Eye (tissue), 1 donor: ENCODE results near the gene NSF.
A peak's percentile ranks its signal among the peaks of the same experiment; 100 is the strongest.
"Not testable (repeated sequence)": the region's sequence is repeated elsewhere in the genome, so short reads cannot be mapped to it uniquely, and the experiment has no call there.

Experiments used
- DNase-seq: peaks from one replicate; pipeline ENCODE4 v3.0.0-alpha.2; 2015

NSF gene

GRCh38 chr17:46722662-46723285 lies 132.3 kb downstream of the NSF start:
- no peak for DNase-seq

- DNase-seq = no peak
These were observed 135.7 kb downstream of the NSF start for GRCh38 chr17:46726206-46726605.

- DNase-seq = peak; percentile 4
These were observed 137.3 kb downstream of the NSF start for GRCh38 chr17:46727572-46728348.

GRCh38 chr17:46730026-46730425 lies 139.6 kb downstream of the NSF start:
- no peak for DNase-seq

- no peak for DNase-seq
These were observed 140.2 kb downstream of the NSF start for GRCh38 chr17:46730679-46731078.

GRCh38 chr17:46732160-46732559 lies 141.7 kb downstream of the NSF start:
- DNase-seq = peak; percentile 48

- peak; percentile 80 for DNase-seq
These were observed 142.4 kb downstream of the NSF start for GRCh38 chr17:46732754-46733398.

- DNase-seq = no peak
These were observed 143.5 kb downstream of the NSF start for GRCh38 chr17:46733837-46734475.

GRCh38 chr17:46736100-46736499 lies 145.6 kb downstream of the NSF start:
- no peak for DNase-seq

- no peak for DNase-seq
These were observed 146.9 kb downstream of the NSF start for GRCh38 chr17:46737326-46737725.

- DNase-seq = no peak
These were observed 148.1 kb downstream of the NSF start for GRCh38 chr17:46738544-46738943.

GRCh38 chr17:46739982-46740381 lies 149.5 kb downstream of the NSF start:
- no peak for DNase-seq

- no peak for DNase-seq
These were observed 150.8 kb downstream of the NSF start for GRCh38 chr17:46741122-46741730.

GRCh38 chr17:46742565-46743270 lies 152.2 kb downstream of the NSF start:
- no peak for DNase-seq

GRCh38 chr17:46744441-46744840 lies 154.0 kb downstream of the NSF start:
- no peak for DNase-seq

- DNase-seq = no peak
These were observed 154.9 kb downstream of the NSF start for GRCh38 chr17:46745376-46745775.

- DNase-seq = no peak
These were observed 161.0 kb downstream of the NSF start for GRCh38 chr17:46751425-46751824.

GRCh38 chr17:46753776-46754175 lies 163.3 kb downstream of the NSF start:
- DNase-seq = peak; percentile 29

GRCh38 chr17:46756081-46756735 lies 165.7 kb downstream of the NSF start:
- no peak for DNase-seq

GRCh38 chr17:46756861-46757260 lies 166.4 kb downstream of the NSF start:
- no peak for DNase-seq

- DNase-seq = not testable (repeated sequence)
These were observed 167.1 kb downstream of the NSF start for GRCh38 chr17:46757588-46757987.

- no peak for DNase-seq
These were observed 168.1 kb downstream of the NSF start for GRCh38 chr17:46758614-46759013.
